ENCODE data around the gene YIPF6. TPM values are rescaled to one million over a fixed set of nuclear protein-coding genes. Genes with fewer than 3 reads are reported as not detected.

Gene YIPF6
- polyA plus RNA-seq, 1 experiment: 14.7 TPM

DNA sequence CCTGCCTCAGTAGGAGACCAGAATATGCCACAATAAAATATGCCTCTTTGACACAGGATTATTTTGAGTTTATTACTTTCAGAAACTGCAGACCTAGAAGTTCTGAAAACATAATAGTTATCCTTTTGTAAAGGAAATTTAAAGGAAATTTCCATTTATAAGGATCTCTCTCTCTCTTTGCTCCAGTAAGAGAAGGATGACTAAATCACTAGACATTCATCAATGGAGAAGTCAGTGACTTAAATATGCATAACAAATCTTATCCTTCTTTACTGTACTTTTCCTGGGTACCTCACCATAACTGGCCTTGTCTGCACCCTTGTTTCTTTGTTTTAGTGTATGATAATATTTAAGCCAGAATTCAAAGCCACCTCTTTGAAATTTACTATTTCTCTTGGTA is 37.3 kb upstream of the YIPF6 start:
- DNase-seq (ENCODE audit: low read depth): no peak
- no peak for TF ChIP-seq CTCF (IDR thresholded peaks at IDR 0.05; ENCODE audit: insufficient read depth, low read depth, low read length)
- Histone ChIP-seq H3K4me3 (ENCODE audit: low read depth, low read length) (no peak overlapping the region), H3K36me3 (ENCODE audit: control insufficient read depth, insufficient read depth, low read length) (no peaks in the 10 kb centered on the region), H3K27me3 (ENCODE audit: control insufficient read depth, insufficient read depth, low read length) (no peaks in the 10 kb centered on the region)
- POLR2A ChIA-PET: no interaction called here
- CTCF ChIA-PET: no interaction called here

- ChIA-PET POLR2A (interaction anchor here (0.7 kb wide), 1 partner anchor 12 kb away, joined by 3 read pairs; no protein-coding TSS in a partner anchor), CTCF (interaction anchor here (0.6 to 1.1 kb wide), 3 partner anchors 11 to 29 kb away, joined by 3 read pairs; partner anchors contain the start of gene OPHN1)
- no peaks in the 10 kb centered on the region for H3K27me3 ChIP-seq (ENCODE audit: control insufficient read depth, insufficient read depth, low read length)
- TF ChIP-seq CTCF (IDR thresholded peaks at IDR 0.05; ENCODE audit: insufficient read depth, low read depth, low read length): no peak
- no peaks in the 10 kb centered on the region for H3K36me3 ChIP-seq (ENCODE audit: control insufficient read depth, insufficient read depth, low read length)
- no peak overlapping the region for H3K4me3 ChIP-seq (ENCODE audit: low read depth, low read length)
- no peak for DNase-seq (ENCODE audit: low read depth)
Observed at GRCh38 chrX:68462197-68462596, 36.7 kb upstream of the YIPF6 start.

DNA sequence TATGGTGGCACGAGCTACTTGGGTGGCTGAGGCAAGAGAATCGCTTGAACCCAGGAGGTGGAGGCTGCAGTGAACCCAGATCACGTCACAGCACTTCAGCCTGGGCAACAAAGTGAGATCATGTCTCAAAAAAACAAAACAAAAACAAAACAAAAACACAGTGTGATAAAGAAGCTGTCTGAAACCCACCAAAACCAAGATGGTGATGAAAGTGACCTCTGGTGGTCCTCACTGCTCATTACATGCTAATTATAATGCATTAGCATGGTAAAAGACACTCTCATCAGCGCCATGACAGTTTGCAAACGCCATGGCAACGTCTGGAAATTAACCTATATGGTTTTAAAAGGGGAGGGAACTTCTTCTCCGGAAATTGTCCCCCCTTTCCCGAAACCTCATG is 36.2 kb upstream of the YIPF6 start:
- H3K36me3 ChIP-seq (ENCODE audit: control insufficient read depth, insufficient read depth, low read length): no peaks in the 10 kb centered on the region
- no peak overlapping the region for H3K4me3 ChIP-seq (ENCODE audit: low read depth, low read length)
- CTCF ChIA-PET: interaction anchor here (0.6 to 1.1 kb wide), 4 partner anchors 11 to 266 kb away, joined by 3 to 5 read pairs (median 3); partner anchors contain the start of gene OPHN1
- no peaks in the 10 kb centered on the region for H3K27me3 ChIP-seq (ENCODE audit: control insufficient read depth, insufficient read depth, low read length)
- POLR2A ChIA-PET: interaction anchor here (0.7 kb wide), 1 partner anchor 12 kb away, joined by 3 read pairs; no protein-coding TSS in a partner anchor
- peak; percentile 51 for TF ChIP-seq CTCF (IDR thresholded peaks at IDR 0.05; ENCODE audit: insufficient read depth, low read depth, low read length)
- no peak for DNase-seq (ENCODE audit: low read depth)

GRCh38 chrX:68463880-68464279 is 35.0 kb upstream of the YIPF6 start:
- DNase-seq (ENCODE audit: low read depth): no peak
- no peaks in the 10 kb centered on the region for H3K36me3 ChIP-seq (ENCODE audit: control insufficient read depth, insufficient read depth, low read length)
- CTCF ChIA-PET: interaction anchor here (0.7 to 2.6 kb wide), 3 partner anchors 169 to 319 kb away, joined by 3 to 19 read pairs (median 4); no protein-coding TSS in a partner anchor
- no peak overlapping the region for H3K4me3 ChIP-seq (ENCODE audit: low read depth, low read length)
- TF ChIP-seq CTCF (IDR thresholded peaks at IDR 0.05; ENCODE audit: insufficient read depth, low read depth, low read length): no peak
- POLR2A ChIA-PET: no interaction called here
- no peaks in the 10 kb centered on the region for H3K27me3 ChIP-seq (ENCODE audit: control insufficient read depth, insufficient read depth, low read length)

DNA sequence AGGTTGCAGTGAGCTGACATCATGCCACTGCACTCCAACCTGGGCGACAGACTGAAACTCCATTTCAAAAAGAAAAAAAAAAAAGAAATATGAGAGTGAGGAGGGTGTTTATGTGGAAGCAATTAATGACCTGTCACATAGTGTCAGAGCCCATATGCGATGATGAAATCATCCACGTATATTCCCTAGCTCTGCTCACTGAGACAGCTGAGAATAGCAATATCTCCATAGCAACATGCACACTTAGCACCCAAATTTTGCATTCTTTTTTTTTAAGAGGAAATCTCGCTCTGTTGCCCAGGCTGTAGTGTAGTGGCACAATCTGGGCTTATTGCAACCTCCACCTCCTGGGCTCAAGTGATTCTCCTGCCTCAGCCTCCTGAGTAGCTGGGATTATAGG is 34.1 kb upstream of the YIPF6 start:
- Histone ChIP-seq H3K27me3 (ENCODE audit: control insufficient read depth, insufficient read depth, low read length) (no peaks in the 10 kb centered on the region), H3K4me3 (ENCODE audit: low read depth, low read length) (no peak overlapping the region), H3K36me3 (ENCODE audit: control insufficient read depth, insufficient read depth, low read length) (no peaks in the 10 kb centered on the region)
- no peak for TF ChIP-seq CTCF (IDR thresholded peaks at IDR 0.05; ENCODE audit: insufficient read depth, low read depth, low read length)
- CTCF ChIA-PET: interaction anchor here (0.6 to 2.6 kb wide), 3 partner anchors 237 to 320 kb away, joined by 3 to 19 read pairs (median 3); no protein-coding TSS in a partner anchor
- POLR2A ChIA-PET: no interaction called here
- no peak for DNase-seq (ENCODE audit: low read depth)
